PC-3 (cell line): ENCODE measurements around the gene IGLON5. TPM values are rescaled to one million over a fixed set of nuclear protein-coding genes. Genes with fewer than 3 reads are reported as not detected.

ENCODE experiments used
- ATAC-seq: fragments of 200-7000 bp; cut with Tn5 transposase; 2 replicates; pipeline ENCODE4 v1.9.1; 2020; ENCODE audit warnings: mild to moderate bottlenecking, moderate library complexity
- BruUV-seq: library from RNA; stranded (reverse); fragments of 400-500 nt; replicated peaks from 2 replicates; lab custom pipeline; 2021; lab: Mats Ljungman, UMichigan
- CTCF ChIA-PET: fragments of 300-600 bp; sonication (Branson Sonifier 250); formaldehyde crosslinking; loops from one replicate; lab custom pipeline; 2022; ENCODE audit warnings: antibody characterized with exemption; lab: Charles Lee
- POLR2A ChIA-PET: fragments of 300-600 bp; sonication (Branson Sonifier 250); formaldehyde crosslinking; loops from one replicate; lab custom pipeline; 2022; ENCODE audit warnings: antibody characterized with exemption; ENCODE audit not compliant: unreplicated experiment; lab: Charles Lee
- DNase-seq: peaks from one replicate; pipeline ENCODE4 v3.0.0-alpha.2; 2015
- H2AFZ ChIP-seq: fragments of 300-600 bp; sonication (generic); 2 replicates; pipeline ENCODE4 v1.6.0; 2016; ENCODE audit warnings: antibody characterized with exemption, low read length
- H3F3A ChIP-seq: fragments of 300-600 bp; sonication (generic); one replicate; pipeline ENCODE4 v1.6.0; 2017; ENCODE audit warnings: antibody characterized with exemption, low read length, control low read depth, mild to moderate bottlenecking; ENCODE audit not compliant: unreplicated experiment
- H3K27ac ChIP-seq: fragments of 300-600 bp; sonication (generic); 2 replicates; pipeline ENCODE4 v1.5.1; 2016; ENCODE audit warnings: mild to moderate bottlenecking, low read length
- H3K27me3 ChIP-seq: fragments of 300-600 bp; sonication (generic); 2 replicates; pipeline ENCODE4 v1.6.1; 2016; ENCODE audit warnings: low read length, mixed read lengths
- H3K36me3 ChIP-seq: fragments of 300-600 bp; sonication (generic); 2 replicates; pipeline ENCODE4 v1.6.1; 2016; ENCODE audit warnings: low read depth, mixed run types, low read length, mixed read lengths
- H3K4me1 ChIP-seq: fragments of 300-600 bp; sonication (generic); 2 replicates; pipeline ENCODE4 v1.5.1; 2016; ENCODE audit warnings: low read length; ENCODE audit not compliant: insufficient read depth
- H3K4me2 ChIP-seq: fragments of 300-600 bp; sonication (generic); 2 replicates; pipeline ENCODE4 v1.6.0; 2016; ENCODE audit warnings: low read length
- H3K4me3 ChIP-seq: fragments of 300-600 bp; sonication (generic); 2 replicates; pipeline ENCODE4 v1.5.1; 2016; ENCODE audit warnings: mild to moderate bottlenecking, low read length, mixed read lengths
- H3K79me2 ChIP-seq: fragments of 300-600 bp; sonication (generic); 2 replicates; pipeline ENCODE4 v1.6.1; 2017; ENCODE audit warnings: low read length, mixed read lengths
- H3K9ac ChIP-seq: fragments of 300-600 bp; sonication (generic); 2 replicates; pipeline ENCODE4 v1.6.0; 2016; ENCODE audit warnings: mild to moderate bottlenecking, low read length
- H3K9me2 ChIP-seq: fragments of 300-600 bp; sonication (generic); replicated peaks from 2 replicates; pipeline ENCODE4 v1.6.1; 2016; ENCODE audit warnings: mixed run types, low read length, mixed read lengths
- H3K9me3 ChIP-seq: fragments of 300-600 bp; sonication (generic); 2 replicates; pipeline ENCODE4 v1.6.1; 2016; ENCODE audit warnings: low read length, mixed read lengths
- H4K20me1 ChIP-seq: fragments of 300-600 bp; sonication (generic); 2 replicates; pipeline ENCODE4 v1.6.1; 2016; ENCODE audit warnings: low read length, mixed read lengths
- EZH2 ChIP-seq: fragments of 300-600 bp; sonication (generic); IDR thresholded peaks from one replicate; pipeline ENCODE4 v1.6.1; 2017; ENCODE audit warnings: antibody characterized with exemption, mild to moderate bottlenecking, low read length; ENCODE audit not compliant: unreplicated experiment
- EZH2phosphoT487 ChIP-seq: fragments of 300-600 bp; sonication (generic); IDR thresholded peaks from 2 replicates; pipeline ENCODE4 v1.6.1; 2018; ENCODE audit warnings: mild to moderate bottlenecking, antibody characterized with exemption, low read length, borderline replicate concordance
- intact Hi-C: fragments of 100-400 bp; cut with micrococcal nuclease; formaldehyde crosslinking; loops from 2 replicates; pipeline ENCODE4 v1.9.0; 2023
- total RNA-seq: library from RNA; depleted of rRNA; stranded (reverse); fragments of >200 nt; gene quantifications from 2 replicates; pipeline ENCODE4 v1.2.3, GENCODE V29; 2014
- TF ChIP-seq, protein P1 (sequence below): fragments of 300-600 bp; sonication (generic); conservative IDR thresholded peaks from 2 replicates; pipeline ENCODE4 v1.5.1; 2017; ENCODE audit warnings: antibody characterized with exemption, low read depth, mild to moderate bottlenecking, low read length

IGLON5 gene
- total RNA-seq, 1 experiment from 2014 or later: not detected

DNA sequence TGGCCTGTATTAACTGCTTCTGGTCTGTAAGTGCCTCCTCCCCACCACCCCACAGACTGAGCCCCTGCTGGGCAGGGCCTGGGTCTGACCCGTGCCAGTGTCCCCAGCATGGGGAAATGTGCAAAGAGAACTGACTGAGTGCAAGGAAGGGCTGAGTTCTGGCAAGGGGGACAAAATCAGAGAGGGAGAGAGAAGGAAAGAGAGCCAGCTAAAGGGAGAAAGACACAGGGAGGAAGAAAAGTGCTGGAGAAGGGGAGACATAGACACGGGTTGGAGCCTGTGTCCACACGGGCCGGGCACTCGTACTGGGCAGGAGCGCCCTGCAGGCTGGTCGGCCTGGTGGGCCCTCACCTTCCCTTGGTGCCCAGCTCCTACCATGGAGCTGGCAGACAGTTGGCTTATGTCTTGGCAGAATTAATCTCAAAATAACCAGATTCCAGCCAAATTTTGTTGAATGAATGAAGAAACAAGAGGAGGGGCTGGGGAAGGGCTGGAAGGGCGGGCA lies 59.8 kb downstream of the IGLON5 start:
- Histone ChIP-seq H3K9me3 (no peaks in the 10 kb centered on the region), H2AFZ (no peak overlapping the region), H3F3A (no peaks in the 10 kb centered on the region), H3K79me2 (no peaks in the 10 kb centered on the region), H3K9ac (no peak overlapping the region), H3K4me2 (no peak overlapping the region), H3K4me3 (no peak overlapping the region), H3K27me3 (no peaks in the 10 kb centered on the region), H3K27ac (no peak overlapping the region), H4K20me1 (no peaks in the 10 kb centered on the region), H3K4me1 (peaks cover 6% of the 10 kb centered on the region; the same call in 1 of the 2 replicates), H3K9me2 (no peaks in the 10 kb centered on the region), H3K36me3 (no peaks in the 10 kb centered on the region)
- TF ChIP-seq, protein P1, sequence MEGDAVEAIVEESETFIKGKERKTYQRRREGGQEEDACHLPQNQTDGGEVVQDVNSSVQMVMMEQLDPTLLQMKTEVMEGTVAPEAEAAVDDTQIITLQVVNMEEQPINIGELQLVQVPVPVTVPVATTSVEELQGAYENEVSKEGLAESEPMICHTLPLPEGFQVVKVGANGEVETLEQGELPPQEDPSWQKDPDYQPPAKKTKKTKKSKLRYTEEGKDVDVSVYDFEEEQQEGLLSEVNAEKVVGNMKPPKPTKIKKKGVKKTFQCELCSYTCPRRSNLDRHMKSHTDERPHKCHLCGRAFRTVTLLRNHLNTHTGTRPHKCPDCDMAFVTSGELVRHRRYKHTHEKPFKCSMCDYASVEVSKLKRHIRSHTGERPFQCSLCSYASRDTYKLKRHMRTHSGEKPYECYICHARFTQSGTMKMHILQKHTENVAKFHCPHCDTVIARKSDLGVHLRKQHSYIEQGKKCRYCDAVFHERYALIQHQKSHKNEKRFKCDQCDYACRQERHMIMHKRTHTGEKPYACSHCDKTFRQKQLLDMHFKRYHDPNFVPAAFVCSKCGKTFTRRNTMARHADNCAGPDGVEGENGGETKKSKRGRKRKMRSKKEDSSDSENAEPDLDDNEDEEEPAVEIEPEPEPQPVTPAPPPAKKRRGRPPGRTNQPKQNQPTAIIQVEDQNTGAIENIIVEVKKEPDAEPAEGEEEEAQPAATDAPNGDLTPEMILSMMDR: no peak
- no peak for TF ChIP-seq EZH2phosphoT487
- no peak for TF ChIP-seq EZH2
- DNase-seq (no peak), ATAC-seq (no peak)
- intact Hi-C loops: no loop called here
- CTCF ChIA-PET: no interaction called here
- POLR2A ChIA-PET: interaction anchor here (0.6 kb wide), 1 partner anchor 61 kb away, joined by 3 read pairs; no protein-coding TSS in a partner anchor
- no TSS peak for BruUV-seq

DNA sequence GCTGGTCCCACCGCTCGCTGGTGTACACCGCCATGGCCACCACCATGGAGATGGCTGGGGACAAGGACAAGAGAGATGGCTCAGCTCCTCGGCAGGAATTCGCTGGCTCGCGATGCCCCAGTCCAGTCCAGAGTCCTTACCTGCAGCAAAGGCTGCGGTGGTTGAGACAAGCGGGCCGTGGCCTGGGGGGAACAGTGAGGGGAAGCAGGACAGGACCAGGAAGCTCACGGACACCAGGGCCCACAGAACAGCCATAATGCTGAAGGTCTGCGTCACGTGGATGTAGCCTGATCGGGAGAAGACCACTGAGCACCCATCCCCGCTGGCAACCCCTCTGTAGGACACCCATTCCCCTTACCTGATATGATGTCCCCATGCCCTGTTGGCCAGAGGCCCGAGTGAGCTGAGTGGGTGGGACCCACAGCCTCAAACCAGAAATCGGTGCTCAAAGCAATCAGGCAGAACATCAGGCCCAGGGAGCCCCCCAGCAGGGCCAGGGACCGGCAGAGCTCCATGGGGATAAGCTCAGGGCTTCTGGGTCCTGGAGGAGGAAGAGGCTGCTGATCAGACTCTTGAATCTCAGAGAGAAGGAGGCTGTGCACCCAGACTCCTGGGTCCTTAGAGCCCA lies 60.7 kb downstream of the IGLON5 start:
- POLR2A ChIA-PET: interaction anchor here (0.7 kb wide), 1 partner anchor 1324 kb away, joined by 4 read pairs; no protein-coding TSS in a partner anchor
- H3K79me2 ChIP-seq: no peaks in the 10 kb centered on the region
- no peaks in the 10 kb centered on the region for H3K9me2 ChIP-seq
- no peaks in the 10 kb centered on the region for H3K9me3 ChIP-seq
- H4K20me1 ChIP-seq: no peaks in the 10 kb centered on the region
- no peak overlapping the region for H2AFZ ChIP-seq
- no peak overlapping the region for H3K4me3 ChIP-seq
- no peaks in the 10 kb centered on the region for H3K36me3 ChIP-seq
- intact Hi-C loops: no loop called here
- peaks cover 6% of the 10 kb centered on the region; the same call in 1 of the 2 replicates for H3K4me1 ChIP-seq
- no peak overlapping the region for H3K4me2 ChIP-seq
- H3K27ac ChIP-seq: no peak overlapping the region
- DNase-seq: no peak
- CTCF ChIA-PET: no interaction called here
- H3K9ac ChIP-seq: no peak overlapping the region
- no peaks in the 10 kb centered on the region for H3F3A ChIP-seq
- no TSS peak for BruUV-seq
- TF ChIP-seq EZH2 (no peak), EZH2phosphoT487 (no peak)
- TF ChIP-seq, protein P1: no peak
- no peaks in the 10 kb centered on the region for H3K27me3 ChIP-seq
- no peak for ATAC-seq
